Mucosa of gallbladder (tissue), 1 donor: Measurements from ENCODE around the gene UTP25. TPM values are rescaled to one million over a fixed set of nuclear protein-coding genes. Genes with fewer than 3 reads are reported as not detected.
"Not testable (repeated sequence)": the region's sequence is repeated elsewhere in the genome, so short reads cannot be mapped to it uniquely, and the experiment has no call there.

Source experiments
- DNase-seq: peaks from one replicate; pipeline ENCODE4 v3.0.0-alpha.2; 2020; ENCODE audit warnings: low spot score
- total RNA-seq: library from RNA; stranded (reverse); gene quantifications from one replicate; pipeline ENCODE4 v1.2.1, GENCODE V29; 2021
- donor health status: DM: no; HTN: no; CAD: no.

Gene UTP25
- total RNA-seq, 1 donor from 2014 or later = 5.0 TPM

DNA sequence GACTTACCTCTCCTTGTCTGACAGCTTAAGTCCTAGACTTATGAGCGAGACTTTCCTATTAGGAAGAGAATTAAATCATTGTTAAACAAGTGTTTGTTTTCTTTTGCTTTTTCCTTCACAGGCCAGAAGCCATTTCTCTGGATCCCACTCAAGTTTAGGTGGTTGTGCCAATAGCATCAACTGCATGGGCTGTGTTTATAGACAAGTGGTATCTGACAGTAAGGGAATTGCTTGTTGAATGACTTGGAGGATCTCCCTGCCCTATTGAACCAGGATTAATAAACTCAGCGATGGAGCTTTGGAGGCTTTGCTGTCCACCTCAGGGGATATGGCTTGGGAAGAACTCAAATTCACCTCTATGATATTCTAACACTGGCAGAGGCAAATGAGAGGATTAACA lies 43.7 kb downstream of the UTP25 start:
- DNase-seq = no peak

- no peak for DNase-seq
Observed at GRCh38 chr1:209873067-209873799, 45.5 kb downstream of the UTP25 start.

DNA sequence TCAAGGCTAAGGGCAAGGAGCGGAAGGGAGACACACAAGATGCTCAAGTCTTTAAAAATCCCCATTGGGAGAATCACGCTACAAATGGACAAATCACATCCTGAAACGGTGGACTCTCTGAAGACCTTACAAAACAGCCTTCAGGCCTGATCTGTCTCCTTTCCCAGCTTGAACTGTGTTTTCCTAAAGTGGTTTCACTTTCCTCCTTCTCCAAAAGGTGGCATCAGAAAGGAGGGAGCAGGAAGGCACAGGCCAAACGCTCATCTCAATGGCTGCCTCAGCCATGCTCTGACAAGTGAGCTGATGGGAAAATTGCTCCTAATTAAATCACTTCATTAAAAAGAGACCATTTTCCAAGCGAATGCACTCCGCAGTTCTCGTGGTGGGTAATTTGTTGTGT lies 47.7 kb downstream of the UTP25 start:
- no peak for DNase-seq

- DNase-seq = no peak
Observed at GRCh38 chr1:209876078-209876800, 48.5 kb downstream of the UTP25 start.

GRCh38 chr1:209877087-209877764 lies 49.5 kb downstream of the UTP25 start:
- DNase-seq = no peak

- DNase-seq = no peak
Observed at GRCh38 chr1:209878964-209879363, 51.2 kb downstream of the UTP25 start.

DNA sequence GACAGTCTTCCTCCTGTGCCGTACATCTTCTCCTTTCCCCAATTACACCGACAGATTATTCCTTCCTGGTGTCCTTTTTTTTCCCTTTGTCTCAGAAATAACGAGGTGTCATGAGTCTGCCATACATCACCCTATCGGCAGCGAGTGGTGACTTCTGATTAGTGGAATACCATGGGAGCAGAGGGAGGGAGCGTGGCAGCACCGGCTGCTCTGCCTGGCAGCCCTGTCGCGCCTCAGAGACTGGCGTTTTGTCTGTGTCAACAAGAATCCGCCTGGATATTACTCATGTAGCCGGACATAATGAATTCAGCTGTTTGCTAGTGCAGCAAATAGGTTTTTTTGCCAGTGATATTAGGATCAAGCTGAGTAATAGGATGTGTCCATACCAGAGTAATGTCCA lies 51.8 kb downstream of the UTP25 start:
- no peak for DNase-seq

DNA sequence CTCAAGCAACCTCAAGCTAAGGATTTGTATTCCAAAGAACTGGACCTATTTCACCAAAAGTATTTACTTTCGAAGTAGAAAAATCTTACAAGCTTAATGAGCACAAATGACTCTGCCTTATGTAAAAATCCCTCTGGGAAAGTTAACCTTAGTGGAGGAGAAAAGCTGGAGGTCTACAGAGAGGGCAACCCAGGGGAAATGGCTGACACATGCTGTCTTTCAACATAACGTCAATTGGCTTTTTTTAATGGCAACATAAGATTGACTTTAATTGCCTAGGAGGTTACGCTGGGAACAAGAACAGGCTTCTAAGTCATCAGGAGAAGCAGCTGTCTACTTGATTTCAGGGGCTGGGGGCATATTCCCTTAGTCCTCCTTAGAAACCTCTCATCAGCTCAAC lies 52.3 kb downstream of the UTP25 start:
- DNase-seq = no peak

GRCh38 chr1:209881619-209882018 lies 53.8 kb downstream of the UTP25 start:
- DNase-seq = no peak

- no peak for DNase-seq
Observed at GRCh38 chr1:209882286-209882685, 54.5 kb downstream of the UTP25 start.

GRCh38 chr1:209882942-209883340 lies 55.2 kb downstream of the UTP25 start:
- DNase-seq = no peak

GRCh38 chr1:209883341-209883971 lies 55.7 kb downstream of the UTP25 start:
- no peak for DNase-seq

GRCh38 chr1:209884249-209884648 lies 56.5 kb downstream of the UTP25 start:
- no peak for DNase-seq

DNA sequence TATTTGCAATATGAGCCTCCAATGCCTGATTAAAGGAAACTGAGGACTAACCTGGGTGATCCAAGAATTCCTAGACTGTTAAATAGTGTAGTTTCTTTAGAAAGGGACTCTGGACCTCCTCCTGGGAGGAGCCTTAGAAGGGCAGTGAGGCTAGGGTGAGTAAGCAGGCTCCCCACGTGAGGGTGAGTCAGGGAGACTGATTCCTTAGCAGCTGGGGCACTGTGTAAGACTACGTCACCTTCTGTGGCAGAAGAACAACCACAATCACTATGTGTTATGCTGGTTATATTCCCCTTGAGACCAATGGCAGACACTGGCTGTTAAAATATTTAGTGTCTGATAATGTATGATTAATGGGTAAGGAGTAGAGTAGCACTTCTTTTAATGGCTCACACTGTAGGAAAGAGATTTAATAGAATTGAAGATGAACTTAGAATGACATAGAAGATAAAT lies 56.9 kb downstream of the UTP25 start:
- DNase-seq = peak; percentile 80

DNA sequence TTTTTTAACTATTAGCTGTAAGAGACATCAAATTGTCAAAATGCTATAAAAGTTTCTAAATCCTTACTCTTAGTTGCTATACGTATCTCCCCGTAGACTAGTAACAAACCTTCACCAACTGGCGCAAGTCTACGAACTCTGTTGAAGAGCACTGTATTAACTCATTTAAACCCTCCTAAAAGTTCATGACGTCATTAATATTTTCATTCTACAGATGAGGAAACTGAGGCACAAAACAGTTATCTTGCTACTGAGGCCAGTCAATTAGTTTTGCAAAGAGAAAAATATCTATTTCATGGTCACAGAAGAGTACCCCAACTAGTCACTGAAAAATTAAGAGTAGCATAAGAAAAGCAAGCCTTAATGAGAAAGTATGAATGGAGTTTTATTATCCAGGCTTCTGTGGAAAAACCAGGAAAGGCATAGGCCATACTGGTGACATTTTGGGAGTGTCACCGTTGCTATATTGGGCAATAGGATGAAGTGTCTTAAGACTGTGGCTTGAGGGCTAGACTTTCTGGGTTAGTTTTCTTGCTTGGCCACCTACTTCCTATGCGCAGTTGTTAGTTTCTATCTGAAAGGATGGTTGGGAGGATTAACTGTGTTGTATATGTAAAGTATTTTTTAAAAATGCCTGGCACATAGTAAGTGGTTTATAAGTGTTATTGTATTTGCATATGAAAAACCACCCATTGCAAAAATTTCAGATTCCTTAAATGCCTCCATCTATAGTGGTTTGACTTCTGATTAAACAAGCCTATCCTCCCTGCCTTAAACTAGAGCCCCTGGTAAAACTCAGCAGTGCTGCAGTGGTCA lies 57.8 kb downstream of the UTP25 start:
- DNase-seq = no peak

- DNase-seq = no peak
Observed at GRCh38 chr1:209886219-209886536, 58.4 kb downstream of the UTP25 start.

- DNase-seq = not testable (repeated sequence)
Observed at GRCh38 chr1:209888291-209889076, 60.7 kb downstream of the UTP25 start.

- no peak for DNase-seq
Observed at GRCh38 chr1:209889077-209889418, 61.3 kb downstream of the UTP25 start.

- DNase-seq = no peak
Observed at GRCh38 chr1:209890641-209891330, 63.0 kb downstream of the UTP25 start.

GRCh38 chr1:209893751-209894150 lies 66.0 kb downstream of the UTP25 start:
- DNase-seq = no peak
